Measurements from ENCODE around the gene PHF21A.
A peak's percentile ranks its signal among the peaks of the same experiment; 100 is the strongest.

PHF21A gene

GRCh38 chr11:45995342-45995734, 125.9 kb downstream of the PHF21A start:
- ATAC-seq: no peak
- TF ChIP-seq GLIS3 (CRISPR knock-in tag; IDR thresholded peaks at IDR 0.05) (no peak), CSDC2 (CRISPR knock-in tag; IDR thresholded peaks at IDR 0.05) (no peak), SNAI2 (CRISPR knock-in tag; IDR thresholded peaks at IDR 0.05) (no peak)

GRCh38 chr11:45994371-45995341, 126.6 kb downstream of the PHF21A start:
- no peak for TF ChIP-seq ZNF565 (CRISPR knock-in tag; conservative IDR thresholded peaks at IDR 0.05; ENCODE audit: low read depth)
- peak; percentile 64 for ATAC-seq

GRCh38 chr11:45993531-45994001, 127.7 kb downstream of the PHF21A start:
- TF ChIP-seq ISL1 (CRISPR knock-in tag; IDR thresholded peaks at IDR 0.05): peak; percentile 6; the same call in 1 of the 2 replicates
- TF ChIP-seq BACH2 (CRISPR knock-in tag; IDR thresholded peaks at IDR 0.05; ENCODE audit: borderline replicate concordance): no peak
- no peak for TF ChIP-seq SNAI2 (CRISPR knock-in tag; IDR thresholded peaks at IDR 0.05)
- ATAC-seq: peak; percentile 79

- ATAC-seq: no peak
- TF ChIP-seq POU6F1 (CRISPR knock-in tag; IDR thresholded peaks at IDR 0.05; ENCODE audit: borderline replicate concordance, low read depth) (no peak), PPARA (CRISPR knock-in tag; IDR thresholded peaks at IDR 0.05; ENCODE audit: borderline replicate concordance) (no peak), PATZ1 (CRISPR knock-in tag; IDR thresholded peaks at IDR 0.05; ENCODE audit: borderline replicate concordance) (no peak), ZNF8 (CRISPR knock-in tag; IDR thresholded peaks at IDR 0.05) (no peak), TSHZ2 (CRISPR knock-in tag; IDR thresholded peaks at IDR 0.05) (no peak), ZFP3 (CRISPR knock-in tag; IDR thresholded peaks at IDR 0.05) (no peak), TOX (CRISPR knock-in tag; IDR thresholded peaks at IDR 0.05; ENCODE audit: borderline replicate concordance) (no peak), ZC3H10 (CRISPR knock-in tag; IDR thresholded peaks at IDR 0.05) (no peak), TCF4 (CRISPR knock-in tag; IDR thresholded peaks at IDR 0.05; ENCODE audit: borderline replicate concordance) (no peak), RARB (CRISPR knock-in tag; IDR thresholded peaks at IDR 0.05) (no peak), BACH2 (CRISPR knock-in tag; IDR thresholded peaks at IDR 0.05; ENCODE audit: borderline replicate concordance) (no peak)
These were observed 132.3 kb downstream of the PHF21A start for GRCh38 chr11:45988921-45989320.

GRCh38 chr11:45985212-45985611, 136.0 kb downstream of the PHF21A start:
- TF ChIP-seq CSDC2 (CRISPR knock-in tag; IDR thresholded peaks at IDR 0.05) (no peak), TCF4 (CRISPR knock-in tag; IDR thresholded peaks at IDR 0.05; ENCODE audit: borderline replicate concordance) (no peak), TOX (CRISPR knock-in tag; IDR thresholded peaks at IDR 0.05; ENCODE audit: borderline replicate concordance) (no peak), OSR1 (CRISPR knock-in tag; IDR thresholded peaks at IDR 0.05) (no peak), RARB (CRISPR knock-in tag; IDR thresholded peaks at IDR 0.05) (no peak), ISL1 (CRISPR knock-in tag; IDR thresholded peaks at IDR 0.05) (no peak)
- no peak for ATAC-seq

- TF ChIP-seq TSHZ2 (CRISPR knock-in tag; IDR thresholded peaks at IDR 0.05) (no peak), PPARA (CRISPR knock-in tag; IDR thresholded peaks at IDR 0.05; ENCODE audit: borderline replicate concordance) (no peak), OSR1 (CRISPR knock-in tag; IDR thresholded peaks at IDR 0.05) (no peak), TOX (CRISPR knock-in tag; IDR thresholded peaks at IDR 0.05; ENCODE audit: borderline replicate concordance) (no peak), ESRRG (CRISPR knock-in tag; IDR thresholded peaks at IDR 0.05) (no peak), ARNTL (CRISPR knock-in tag; IDR thresholded peaks at IDR 0.05; ENCODE audit: borderline replicate concordance, low read depth) (no peak), GLIS3 (CRISPR knock-in tag; IDR thresholded peaks at IDR 0.05) (no peak), ZNF70 (CRISPR knock-in tag; IDR thresholded peaks at IDR 0.05) (no peak), ZNF8 (CRISPR knock-in tag; IDR thresholded peaks at IDR 0.05) (no peak), POU6F1 (CRISPR knock-in tag; IDR thresholded peaks at IDR 0.05; ENCODE audit: borderline replicate concordance, low read depth) (no peak)
- no peak for ATAC-seq
These were observed 137.1 kb downstream of the PHF21A start for GRCh38 chr11:45984192-45984591.

Data from SK-N-SH treated with all-trans-retinoic acid at 6 μM for 48 hours (cell line).